Left colon (tissue), 2 donors: ENCODE measurements around the gene BEST1. TPM values are rescaled to one million over a fixed set of nuclear protein-coding genes. Genes with fewer than 3 reads are reported as not detected.
"Not testable (repeated sequence)": the region's sequence is repeated elsewhere in the genome, so short reads cannot be mapped to it uniquely, and the experiment has no call there.

ENCODE experiments used
- ATAC-seq: fragments of 200-7000 bp; cut with Tn5 transposase; one replicate; pipeline ENCODE4 v1.9.1; 2020; ENCODE audit warnings: mild to moderate bottlenecking, moderate library complexity
- DNase-seq, 2 donors: peaks; one replicate each; pipeline ENCODE4 v3.0.0-alpha.2; 2020
- intact Hi-C, 2 donors: fragments of 100-400 bp; cut with DNase I in 1 of 2; cut with micrococcal nuclease in 1 of 2; formaldehyde crosslinking; loops; one replicate each; pipeline versions ENCODE4 v1.11.2 to v1.14.0; 2022; cut with DNase I, micrococcal nuclease
- total RNA-seq, 2 donors: library from RNA; stranded (reverse); fragmentation: NEBNext Ultra II Directional; extraction: Animal tissue kit (Norgen Biotek cat#: 25700); gene quantifications; one replicate each; pipeline ENCODE4 v1.2.1, GENCODE V29; 2021
- donor health status: DM: no; HTN: no; CAD: no.
- donor health status: DM: yes; HTN: yes; CAD: no.

Gene BEST1
- total RNA-seq, 2 donors from 2014 or later, result 0.64 to 1.6 TPM

GRCh38 chr11:61996933-61997332 is 46.8 kb downstream of the BEST1 start:
- no peak for ATAC-seq
- intact Hi-C loops, result no loop called here
- DNase-seq, result no peak

- DNase-seq (no peak), ATAC-seq (no peak)
- intact Hi-C loops, result no loop called here
These were observed 49.2 kb downstream of the BEST1 start for GRCh38 chr11:61999141-61999975.

GRCh38 chr11:62000539-62001446 is 50.6 kb downstream of the BEST1 start:
- DNase-seq, result no peak
- intact Hi-C loops, result no loop called here
- peak; percentile 31 for ATAC-seq

GRCh38 chr11:62001450-62002191 is 51.5 kb downstream of the BEST1 start:
- intact Hi-C loops, result no loop called here
- peak; percentile 67 to 81 for DNase-seq
- ATAC-seq, result peak; percentile 96

GRCh38 chr11:62002283-62002682 is 52.1 kb downstream of the BEST1 start:
- DNase-seq, intact Hi-C loops, ATAC-seq: not testable (repeated sequence)

GRCh38 chr11:62004473-62004872 is 54.3 kb downstream of the BEST1 start:
- intact Hi-C loops, result no loop called here
- ATAC-seq (no peak), DNase-seq (peak in 1 of 2 donors; percentile 47)

- ATAC-seq (no peak), DNase-seq (no peak)
- intact Hi-C loops, result no loop called here
These were observed 58.0 kb downstream of the BEST1 start for GRCh38 chr11:62008193-62008592.

- intact Hi-C loops, result no loop called here
- ATAC-seq, result no peak
- no peak for DNase-seq
These were observed 60.9 kb downstream of the BEST1 start for GRCh38 chr11:62010935-62011528.

GRCh38 chr11:62011881-62012280 is 61.7 kb downstream of the BEST1 start:
- ATAC-seq, result no peak
- no peak for DNase-seq
- intact Hi-C loops, result no loop called here

- DNase-seq (no peak), ATAC-seq (no peak)
- intact Hi-C loops, result no loop called here
These were observed 62.3 kb downstream of the BEST1 start for GRCh38 chr11:62012451-62012831.

- intact Hi-C loops, result no loop called here
- DNase-seq (no peak), ATAC-seq (peak; percentile 64)
These were observed 62.8 kb downstream of the BEST1 start for GRCh38 chr11:62012832-62013461.

Other genes with a start within 250 kb of the BEST1 start
- 10 to 100 TPM in 1 of 2 donors, 1 to 10 TPM in 1; 4.6 to 15.6 TPM for gene MYRF, start 197.7 kb upstream of the BEST1 start, total RNA-seq
- 10 to 100 TPM; 87.3 to 91.8 TPM for gene TMEM258, start 157.8 kb upstream of the BEST1 start, total RNA-seq
- 10 to 100 TPM in 1 of 2 donors, 1 to 10 TPM in 1; 7.7 to 13.3 TPM for gene FEN1, start 157.4 kb upstream of the BEST1 start, total RNA-seq
- gene FADS1, start 133.3 kb upstream of the BEST1 start, total RNA-seq, result 1 to 10 TPM; 3.2 to 5.1 TPM
- 1 to 10 TPM; 3.1 to 5.6 TPM for gene FADS2, start 122.1 kb upstream of the BEST1 start, total RNA-seq
- gene FADS3, start 58.8 kb upstream of the BEST1 start, total RNA-seq, result 10 to 100 TPM in 1 of 2 donors, 1 to 10 TPM in 1; 6.9 to 18.7 TPM
- 1 to 10 TPM; 3.1 to 7.0 TPM for gene RAB3IL1, start 32.8 kb upstream of the BEST1 start, total RNA-seq
- 1,000 to 10,000 TPM; 4,322 to 5,591 TPM for gene FTH1, start 17.3 kb downstream of the BEST1 start, total RNA-seq
- 10 to 100 TPM; 23.1 to 29.3 TPM for gene INCENP, start 173.7 kb downstream of the BEST1 start, total RNA-seq
- not detected for gene SCGB1D1, start 239.9 kb downstream of the BEST1 start, total RNA-seq